IPS-20b (cell line): Measurements from ENCODE around the gene DLX1.
A peak's percentile ranks its signal among the peaks of the same experiment; 100 is the strongest.

Experiments used
- H3K27ac ChIP-seq: one replicate; pipeline ENCODE4 v1.5.1; 2013; ENCODE audit warnings: low read length
- H3K27me3 ChIP-seq: 2 replicates; pipeline ENCODE4 v1.6.1; 2013; ENCODE audit warnings: mild to moderate bottlenecking, low read length, inconsistent platforms; ENCODE audit not compliant: insufficient read depth
- H3K36me3 ChIP-seq: 2 replicates; pipeline ENCODE4 v1.6.1; 2013; ENCODE audit warnings: low read depth, mild to moderate bottlenecking, inconsistent platforms, low read length, moderate library complexity; ENCODE audit not compliant: insufficient read depth
- H3K4me1 ChIP-seq: 2 replicates; pipeline ENCODE4 v1.6.1; 2013; ENCODE audit warnings: mild to moderate bottlenecking, control low read depth, inconsistent platforms, low read length, moderate library complexity; ENCODE audit not compliant: insufficient read depth
- H3K4me3 ChIP-seq: 2 replicates; pipeline ENCODE4 v1.5.1; 2013; ENCODE audit warnings: mild to moderate bottlenecking, low read length, inconsistent platforms
- H3K9ac ChIP-seq: 2 replicates; pipeline ENCODE4 v1.6.1; 2013; ENCODE audit warnings: low read depth, mild to moderate bottlenecking, inconsistent platforms, low read length, moderate library complexity
- H3K9me3 ChIP-seq: 2 replicates; pipeline ENCODE4 v1.6.1; 2013; ENCODE audit warnings: mild to moderate bottlenecking, low read depth, low read length, inconsistent platforms; ENCODE audit not compliant: insufficient read depth

DLX1 gene

DNA sequence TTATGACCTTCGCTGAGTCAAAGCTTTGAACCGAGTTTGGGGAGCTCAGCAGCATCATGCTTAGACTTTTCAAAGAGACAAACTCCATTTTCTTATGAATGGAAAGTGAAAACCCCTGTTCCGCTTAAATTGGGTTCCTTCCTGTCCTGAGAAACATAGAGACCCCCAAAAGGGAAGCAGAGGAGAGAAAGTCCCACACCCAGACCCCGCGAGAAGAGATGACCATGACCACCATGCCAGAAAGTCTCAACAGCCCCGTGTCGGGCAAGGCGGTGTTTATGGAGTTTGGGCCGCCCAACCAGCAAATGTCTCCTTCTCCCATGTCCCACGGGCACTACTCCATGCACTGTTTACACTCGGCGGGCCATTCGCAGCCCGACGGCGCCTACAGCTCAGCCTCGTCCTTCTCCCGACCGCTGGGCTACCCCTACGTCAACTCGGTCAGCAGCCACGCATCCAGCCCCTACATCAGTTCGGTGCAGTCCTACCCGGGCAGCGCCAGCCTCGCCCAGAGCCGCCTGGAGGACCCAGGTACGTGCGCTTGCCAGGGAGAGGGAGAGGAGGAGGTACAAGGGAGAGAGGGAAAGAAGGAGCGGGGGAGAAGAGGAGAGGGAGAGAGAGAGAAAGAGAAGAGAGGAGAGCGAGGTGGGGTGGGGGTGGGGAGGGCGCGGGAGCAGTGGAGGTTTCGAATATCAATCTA lies at the start of gene DLX1:
Gene DLX1 (plus strand): TSS at position 48 of the 700 bp plus-strand sequence. CDS start 171 bp downstream, at position 219.
- H3K27ac ChIP-seq = no peak within 1 kb of the TSS
- no peak within 1 kb of the TSS for H3K9ac ChIP-seq

DNA sequence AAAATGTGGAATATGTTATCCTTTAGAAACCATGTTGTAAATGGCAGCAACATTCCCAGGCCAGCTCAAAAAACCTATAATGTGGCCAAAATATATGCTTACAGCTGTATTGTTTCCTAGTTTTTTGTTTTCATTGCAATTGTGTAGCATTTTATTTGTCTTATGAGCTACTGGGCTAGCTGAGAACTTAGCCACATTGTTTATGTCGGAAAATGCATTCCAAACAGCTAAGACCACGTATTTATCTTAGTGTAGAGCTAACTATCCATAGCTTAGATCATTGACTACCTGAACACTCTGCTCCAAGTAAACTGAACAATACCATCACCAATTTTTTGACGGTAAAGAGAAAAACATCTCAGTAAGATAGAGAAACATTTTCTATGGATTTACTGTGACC lies 47.2 kb upstream of the DLX1 start:
- Histone ChIP-seq H3K9ac (no peak overlapping the region), H3K27ac (no peak overlapping the region), H3K36me3 (no peaks in the 10 kb centered on the region), H3K4me1 (no peaks in the 10 kb centered on the region), H3K27me3 (no peaks in the 10 kb centered on the region), H3K9me3 (no peaks in the 10 kb centered on the region), H3K4me3 (no peak overlapping the region)

More for the DNA sequence above, at the start of gene DLX1:
- H3K9me3 ChIP-seq = peaks cover 23% of the 10 kb centered on the region; the same call in 1 of the 2 replicates
- no peaks in the 10 kb centered on the region for H3K36me3 ChIP-seq
- peaks cover 12% of the 10 kb centered on the region; the same call in 1 of the 2 replicates for H3K4me1 ChIP-seq
- H3K4me3 ChIP-seq = peak within 1 kb of the TSS; percentile 64
- H3K27me3 ChIP-seq = peaks cover 100% of the 10 kb centered on the region

DNA sequence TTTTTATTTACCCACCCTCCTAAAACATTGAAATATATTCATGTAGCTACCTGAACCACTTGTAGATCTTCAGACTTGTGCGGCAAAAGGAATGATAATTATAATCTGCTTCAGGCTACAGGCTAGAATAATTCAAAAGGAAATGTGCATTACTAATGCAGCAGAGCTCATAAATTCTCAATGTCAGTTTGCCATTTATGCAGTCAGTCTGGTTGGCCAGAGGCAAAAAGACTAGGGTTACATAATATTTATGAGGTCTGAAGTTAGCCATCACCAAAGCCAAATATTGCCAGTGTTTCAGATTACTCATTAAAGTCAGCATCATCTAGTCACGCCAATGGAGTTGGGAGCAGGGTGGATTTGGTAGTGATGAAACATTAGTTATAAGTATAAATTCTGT lies 46.7 kb upstream of the DLX1 start:
- H3K36me3 ChIP-seq = no peaks in the 10 kb centered on the region
- H3K27ac ChIP-seq = no peak overlapping the region
- no peak overlapping the region for H3K4me3 ChIP-seq
- no peaks in the 10 kb centered on the region for H3K4me1 ChIP-seq
- no peak overlapping the region for H3K9ac ChIP-seq
- no peaks in the 10 kb centered on the region for H3K27me3 ChIP-seq
- H3K9me3 ChIP-seq = no peaks in the 10 kb centered on the region

DNA sequence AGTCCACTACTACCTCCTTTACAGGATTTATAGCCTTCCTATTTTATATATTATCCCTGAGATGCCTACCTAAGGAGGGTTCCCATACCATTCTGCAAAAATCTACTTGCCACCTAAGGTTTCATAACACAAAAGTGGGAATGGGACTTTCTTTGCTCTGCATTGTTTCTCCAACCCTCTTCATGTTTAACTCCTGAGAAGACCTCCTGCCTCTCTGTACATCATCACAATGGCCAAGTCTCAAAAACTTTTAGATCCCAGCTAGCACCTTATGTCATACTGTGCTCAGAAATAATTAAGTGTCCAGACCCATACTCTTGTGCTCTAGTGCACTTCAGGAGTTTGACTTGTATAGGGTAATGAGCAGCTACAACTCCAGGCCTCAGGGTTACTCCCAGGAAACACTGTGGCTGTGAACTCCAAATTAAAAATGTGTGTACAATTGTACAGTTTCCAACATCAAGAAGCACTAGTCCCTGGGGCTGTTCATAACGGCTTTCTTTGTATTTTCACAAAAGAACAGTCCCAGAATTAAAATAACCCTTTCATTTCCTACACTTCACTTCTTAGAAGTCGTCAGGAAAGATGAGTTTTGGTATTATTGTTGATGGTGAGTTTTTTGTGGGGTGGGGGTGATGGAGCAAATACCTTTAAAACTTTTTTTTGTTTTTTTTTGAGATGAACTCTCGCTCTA lies 46.1 kb upstream of the DLX1 start:
- Histone ChIP-seq H3K9me3 (no peaks in the 10 kb centered on the region), H3K27me3 (no peaks in the 10 kb centered on the region), H3K27ac (no peak overlapping the region), H3K4me1 (no peaks in the 10 kb centered on the region), H3K4me3 (no peak overlapping the region), H3K36me3 (no peaks in the 10 kb centered on the region), H3K9ac (no peak overlapping the region)

DNA sequence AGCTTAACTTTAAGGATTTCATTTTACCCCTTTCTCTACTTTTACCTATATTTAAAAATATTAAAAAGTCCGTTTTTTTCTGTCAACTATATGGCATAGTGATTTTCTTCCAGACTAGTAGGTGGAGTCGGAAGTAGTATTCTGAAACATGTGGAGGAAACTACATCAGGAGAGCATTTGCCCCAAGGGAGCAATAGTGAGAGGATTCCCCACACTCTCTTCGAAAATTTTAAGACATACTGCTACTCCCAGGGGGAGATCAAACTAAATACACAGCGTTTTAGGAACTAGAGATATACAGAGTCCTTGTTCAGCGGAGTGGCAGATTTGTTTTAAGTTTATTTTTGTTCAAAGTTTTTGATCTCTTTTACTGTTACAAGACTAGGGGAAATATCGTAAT lies 45.0 kb upstream of the DLX1 start:
- Histone ChIP-seq H3K9ac (no peak overlapping the region), H3K4me3 (no peak overlapping the region), H3K9me3 (no peaks in the 10 kb centered on the region), H3K4me1 (no peaks in the 10 kb centered on the region), H3K27me3 (no peaks in the 10 kb centered on the region), H3K27ac (no peak overlapping the region), H3K36me3 (no peaks in the 10 kb centered on the region)

DNA sequence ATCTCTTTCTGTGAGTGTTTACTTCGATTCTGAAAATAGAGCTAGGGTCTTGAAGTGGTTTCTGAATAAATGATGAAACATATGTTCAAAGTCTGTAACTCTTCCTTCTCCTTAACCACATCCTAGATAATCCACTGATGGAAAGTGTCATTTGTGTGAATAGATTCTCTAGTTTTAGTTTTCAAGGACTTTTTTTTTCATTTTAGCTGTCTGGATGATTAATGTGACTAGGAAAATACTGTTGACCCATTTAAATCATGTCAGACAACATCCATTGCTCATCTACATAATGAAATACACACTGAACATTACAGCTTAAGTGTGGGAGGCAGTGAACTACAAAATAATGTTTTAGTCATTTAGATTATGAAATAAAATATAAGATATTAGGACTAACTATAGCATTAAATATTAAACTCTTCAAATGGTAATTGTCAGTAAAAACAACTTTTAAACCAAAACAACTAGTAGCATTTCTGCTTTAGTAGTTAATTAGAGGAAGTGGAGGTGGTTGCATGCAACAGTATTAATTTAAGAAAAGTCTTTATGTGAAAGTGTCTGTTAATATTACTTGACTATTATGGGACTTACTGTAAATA lies 39.1 kb upstream of the DLX1 start:
- Histone ChIP-seq H3K27me3 (no peaks in the 10 kb centered on the region), H3K27ac (no peak overlapping the region), H3K4me3 (no peak overlapping the region), H3K4me1 (no peaks in the 10 kb centered on the region), H3K9ac (no peak overlapping the region), H3K36me3 (no peaks in the 10 kb centered on the region), H3K9me3 (no peaks in the 10 kb centered on the region)

DNA sequence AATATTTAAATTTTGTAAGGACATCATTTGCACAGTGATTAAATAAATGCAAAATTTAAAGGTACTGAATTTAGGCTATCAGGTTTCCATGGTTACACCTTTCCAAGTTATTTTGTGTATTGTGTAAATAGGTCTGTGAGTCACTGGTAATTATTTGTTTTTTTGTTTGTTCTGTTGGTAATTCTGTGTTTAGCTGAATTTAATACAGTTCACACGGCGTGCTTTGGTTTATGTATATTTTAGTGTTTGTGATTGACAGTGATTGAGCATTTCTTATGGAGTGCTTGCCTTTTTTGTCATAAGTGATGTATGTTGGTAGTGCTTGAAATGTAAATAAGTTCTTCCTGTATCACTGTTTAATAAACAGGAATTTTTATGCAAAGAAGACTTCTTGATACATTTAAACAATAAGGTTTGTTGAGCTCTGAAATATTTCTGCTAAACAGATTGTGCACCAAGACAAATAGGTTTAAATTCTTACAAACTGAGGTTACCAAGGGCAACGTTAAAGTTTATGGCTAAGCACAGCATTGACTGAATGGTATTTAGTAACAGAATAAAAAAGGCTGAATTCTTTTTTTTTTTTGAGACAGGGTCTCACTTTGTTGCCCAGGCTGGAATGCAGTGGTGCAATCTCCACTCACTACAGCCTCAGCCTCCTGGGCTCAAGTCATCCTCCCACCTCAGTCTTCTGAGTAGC lies 38.3 kb upstream of the DLX1 start:
- no peaks in the 10 kb centered on the region for H3K27me3 ChIP-seq
- no peak overlapping the region for H3K9ac ChIP-seq
- H3K27ac ChIP-seq = no peak overlapping the region
- no peaks in the 10 kb centered on the region for H3K4me1 ChIP-seq
- H3K9me3 ChIP-seq = no peaks in the 10 kb centered on the region
- H3K4me3 ChIP-seq = no peak overlapping the region
- no peaks in the 10 kb centered on the region for H3K36me3 ChIP-seq

DNA sequence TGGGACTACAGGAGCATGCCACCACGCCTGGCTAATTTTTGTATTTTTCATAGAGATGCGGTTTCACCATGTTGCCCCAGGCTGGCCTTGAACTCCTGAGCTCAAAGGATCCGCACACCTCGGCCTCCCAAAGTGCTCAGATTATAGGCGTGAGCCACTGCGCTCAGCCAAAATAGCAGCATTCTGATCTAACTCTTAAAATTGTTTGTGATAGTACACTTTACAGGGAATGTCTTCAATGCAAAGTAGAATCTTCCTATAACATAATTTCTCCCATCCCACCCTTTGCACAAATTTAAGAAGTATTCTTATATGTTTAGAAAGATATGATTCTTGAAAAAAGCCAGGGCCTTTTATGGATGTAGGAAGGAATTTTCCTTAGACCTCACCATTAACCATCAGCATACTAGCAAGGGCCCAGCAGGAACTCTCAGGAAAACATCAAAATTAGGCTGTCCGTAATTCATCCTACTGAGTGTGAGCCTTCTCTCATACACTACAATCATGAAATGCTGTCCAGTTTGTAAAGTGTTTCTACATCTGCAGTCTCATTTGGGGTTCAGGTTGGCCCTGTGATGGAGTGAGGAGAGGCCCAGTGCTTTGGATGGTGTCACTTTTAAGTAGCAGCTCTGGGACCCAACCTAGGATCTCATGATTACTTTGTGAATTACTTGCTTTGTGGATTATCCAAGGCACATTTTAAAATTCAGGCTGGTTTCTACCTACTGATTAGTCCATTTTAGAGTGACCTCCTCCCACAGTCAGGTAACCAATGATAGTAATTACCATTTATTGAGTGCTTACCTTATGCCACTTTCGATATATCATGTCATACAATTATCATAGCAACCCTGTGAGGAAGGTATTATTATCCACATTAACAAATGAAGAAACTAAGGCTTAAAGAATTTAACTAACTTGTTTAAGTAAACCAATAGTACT lies 37.5 kb upstream of the DLX1 start:
- Histone ChIP-seq H3K9me3 (no peaks in the 10 kb centered on the region), H3K36me3 (no peaks in the 10 kb centered on the region), H3K4me1 (no peaks in the 10 kb centered on the region), H3K4me3 (no peak overlapping the region), H3K9ac (no peak overlapping the region), H3K27me3 (no peaks in the 10 kb centered on the region), H3K27ac (no peak overlapping the region)

DNA sequence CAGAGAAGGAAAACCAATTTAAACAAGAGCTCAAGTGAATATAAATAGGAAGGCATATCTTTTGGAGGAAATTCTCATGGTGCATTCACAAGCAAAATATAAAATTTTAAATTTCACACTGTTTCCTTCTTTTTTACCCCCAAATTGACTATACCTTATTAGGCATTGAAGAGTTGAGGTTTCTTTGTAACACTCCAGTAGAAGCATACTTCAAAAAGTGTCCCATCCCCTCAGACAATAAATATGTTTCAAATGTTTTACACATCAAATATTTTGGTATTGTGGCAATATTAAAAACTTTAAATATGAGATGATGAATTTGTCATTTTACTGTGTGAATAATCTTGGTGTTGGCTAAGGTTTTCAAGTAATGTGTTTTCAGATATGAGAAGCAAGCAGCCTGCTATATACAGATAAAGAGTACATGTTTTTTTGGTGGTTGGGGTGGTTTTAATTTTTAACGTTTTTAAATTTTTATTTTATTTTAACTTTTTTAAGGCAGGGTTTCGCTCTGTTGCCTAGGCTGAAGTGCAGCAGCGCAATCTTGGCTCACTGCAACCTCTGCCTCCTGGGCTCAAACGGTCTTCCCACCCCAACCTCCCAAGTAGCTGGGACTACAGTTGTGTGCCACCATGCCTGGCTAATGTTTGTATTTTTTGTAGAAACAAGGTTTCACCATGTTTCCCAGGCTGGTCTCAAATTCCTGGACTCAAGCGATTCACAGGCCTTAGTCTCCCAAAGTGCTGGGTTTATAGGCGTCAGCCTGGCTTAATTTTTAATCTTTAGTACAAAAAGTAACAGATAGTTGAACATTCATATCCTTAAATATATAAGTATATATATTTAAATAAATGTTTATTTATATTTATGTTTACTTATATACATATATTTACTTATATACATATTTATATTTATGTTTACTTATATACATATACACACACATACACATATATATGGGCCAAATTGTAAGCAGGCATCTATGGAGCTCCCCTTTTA lies 36.5 kb upstream of the DLX1 start:
- no peaks in the 10 kb centered on the region for H3K27me3 ChIP-seq
- H3K27ac ChIP-seq = no peak overlapping the region
- H3K9me3 ChIP-seq = no peaks in the 10 kb centered on the region
- H3K4me1 ChIP-seq = no peaks in the 10 kb centered on the region
- H3K9ac ChIP-seq = no peak overlapping the region
- H3K36me3 ChIP-seq = no peaks in the 10 kb centered on the region
- H3K4me3 ChIP-seq = no peak overlapping the region

DNA sequence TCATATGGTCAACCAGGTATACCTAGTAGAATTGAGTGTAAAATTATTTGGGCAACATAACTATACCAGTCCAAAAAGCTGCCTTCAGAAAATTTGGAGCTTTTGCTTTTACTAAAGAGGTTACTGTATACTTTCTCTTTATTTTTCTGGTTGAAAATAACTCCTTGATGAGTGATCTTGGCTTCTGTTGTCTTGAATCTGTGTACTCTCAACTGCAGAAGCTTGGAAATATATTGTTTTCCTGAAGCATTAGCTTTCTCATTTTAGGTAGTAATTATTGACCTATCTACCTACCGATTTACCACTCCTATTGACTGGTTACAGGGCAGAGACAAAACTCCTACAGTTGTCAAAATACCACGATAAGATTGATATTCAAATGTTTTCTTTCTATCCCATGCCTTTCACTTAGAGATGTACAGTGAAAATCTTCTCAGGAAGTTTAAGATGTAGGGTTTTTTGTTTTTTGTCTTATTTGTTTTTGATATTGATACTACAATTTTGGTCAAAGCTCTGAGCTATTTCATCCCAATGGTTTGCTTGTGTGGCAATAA lies 35.7 kb upstream of the DLX1 start:
- no peak overlapping the region for H3K9ac ChIP-seq
- H3K4me1 ChIP-seq = no peaks in the 10 kb centered on the region
- H3K36me3 ChIP-seq = no peaks in the 10 kb centered on the region
- no peaks in the 10 kb centered on the region for H3K9me3 ChIP-seq
- no peaks in the 10 kb centered on the region for H3K27me3 ChIP-seq
- no peak overlapping the region for H3K27ac ChIP-seq
- H3K4me3 ChIP-seq = no peak overlapping the region
